ENCODE measurements around the gene CNIH3. TPM values are rescaled to one million over a fixed set of nuclear protein-coding genes. Genes with fewer than 3 reads are reported as not detected.

CNIH3 gene
- total RNA-seq, 4 donors from 2014 or later = 1.1 to 7.6 (median 2.0) TPM; not detected in 1

GRCh38 chr1:224707843-224708725 is 92.0 kb downstream of the CNIH3 start:
- TF ChIP-seq, protein P1, sequence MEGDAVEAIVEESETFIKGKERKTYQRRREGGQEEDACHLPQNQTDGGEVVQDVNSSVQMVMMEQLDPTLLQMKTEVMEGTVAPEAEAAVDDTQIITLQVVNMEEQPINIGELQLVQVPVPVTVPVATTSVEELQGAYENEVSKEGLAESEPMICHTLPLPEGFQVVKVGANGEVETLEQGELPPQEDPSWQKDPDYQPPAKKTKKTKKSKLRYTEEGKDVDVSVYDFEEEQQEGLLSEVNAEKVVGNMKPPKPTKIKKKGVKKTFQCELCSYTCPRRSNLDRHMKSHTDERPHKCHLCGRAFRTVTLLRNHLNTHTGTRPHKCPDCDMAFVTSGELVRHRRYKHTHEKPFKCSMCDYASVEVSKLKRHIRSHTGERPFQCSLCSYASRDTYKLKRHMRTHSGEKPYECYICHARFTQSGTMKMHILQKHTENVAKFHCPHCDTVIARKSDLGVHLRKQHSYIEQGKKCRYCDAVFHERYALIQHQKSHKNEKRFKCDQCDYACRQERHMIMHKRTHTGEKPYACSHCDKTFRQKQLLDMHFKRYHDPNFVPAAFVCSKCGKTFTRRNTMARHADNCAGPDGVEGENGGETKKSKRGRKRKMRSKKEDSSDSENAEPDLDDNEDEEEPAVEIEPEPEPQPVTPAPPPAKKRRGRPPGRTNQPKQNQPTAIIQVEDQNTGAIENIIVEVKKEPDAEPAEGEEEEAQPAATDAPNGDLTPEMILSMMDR (IDR thresholded peaks at IDR 0.05; ENCODE audit: low read depth) = no peak

GRCh38 chr1:224710196-224710595 is 94.1 kb downstream of the CNIH3 start:
- TF ChIP-seq, protein P1 (IDR thresholded peaks at IDR 0.05; ENCODE audit: low read depth) = no peak

GRCh38 chr1:224711876-224712275 is 95.8 kb downstream of the CNIH3 start:
- TF ChIP-seq, protein P1 (IDR thresholded peaks at IDR 0.05; ENCODE audit: low read depth) = no peak

GRCh38 chr1:224713228-224713627 is 97.1 kb downstream of the CNIH3 start:
- TF ChIP-seq, protein P1 (IDR thresholded peaks at IDR 0.05; ENCODE audit: low read depth) = no peak

- TF ChIP-seq, protein P1 (IDR thresholded peaks at IDR 0.05; ENCODE audit: low read depth) = no peak
Measured at GRCh38 chr1:224714553-224714952, 98.4 kb downstream of the CNIH3 start.

DNA sequence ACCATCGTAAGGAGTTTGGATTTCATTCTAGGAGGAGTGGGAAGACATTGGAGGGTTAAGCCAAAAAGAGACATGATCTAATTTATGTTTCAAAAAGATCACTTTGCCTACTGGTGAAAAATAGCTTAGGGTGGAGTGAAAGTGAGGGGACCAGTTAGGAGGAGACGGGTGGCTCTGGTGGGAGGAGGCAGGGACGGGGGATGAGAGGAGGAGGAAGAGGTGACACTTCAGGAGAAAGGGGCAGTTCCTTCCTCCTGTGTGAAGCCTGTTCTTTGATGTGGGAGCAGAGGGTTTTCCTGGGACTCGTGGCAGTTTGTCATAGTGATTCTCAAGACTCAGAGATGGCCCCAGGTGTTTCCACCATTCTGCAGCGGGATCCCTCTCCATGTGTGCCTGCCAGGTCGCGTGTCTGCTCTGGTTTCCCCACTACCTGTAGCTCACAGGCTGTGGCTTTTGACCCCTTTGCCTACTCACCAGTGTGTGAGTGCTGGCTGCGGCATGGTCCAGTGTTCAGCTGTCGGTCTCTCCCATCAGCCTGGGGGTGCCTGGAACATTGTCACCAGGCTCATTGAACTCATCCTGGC is 102.4 kb downstream of the CNIH3 start:
- TF ChIP-seq, protein P1 (IDR thresholded peaks at IDR 0.05; ENCODE audit: low read depth) = no peak

GRCh38 chr1:224719716-224720115 is 103.6 kb downstream of the CNIH3 start:
- TF ChIP-seq, protein P1 (IDR thresholded peaks at IDR 0.05; ENCODE audit: low read depth) = no peak

Measured in subcutaneous adipose tissue (tissue), 4 donors.